Peyer's patch (tissue), 4 donors: ENCODE data around the gene OPRL1.

ENCODE experiments used
- CTCF ChIP-seq, 6 experiments: fragments of 450-650 bp in 4 of 6; fragments of 200-600 bp in 2 of 6; sonication (generic) in 1 of 6; IDR thresholded peaks; one replicate each; pipeline ENCODE4 v1.5.1; 2017 to 2019; ENCODE audit warnings: antibody characterized with exemption in 6 of 6, mild to moderate bottlenecking in 3 of 6, moderate library complexity in 1 of 6
- POLR2A ChIP-seq, 2 donors: fragments of 450-650 bp; IDR thresholded peaks; one replicate each; pipeline ENCODE4 v1.5.1; 2017; ENCODE audit warnings: antibody characterized with exemption in 2 of 2, mild to moderate bottlenecking in 2 of 2, moderate library complexity in 2 of 2

DNA sequence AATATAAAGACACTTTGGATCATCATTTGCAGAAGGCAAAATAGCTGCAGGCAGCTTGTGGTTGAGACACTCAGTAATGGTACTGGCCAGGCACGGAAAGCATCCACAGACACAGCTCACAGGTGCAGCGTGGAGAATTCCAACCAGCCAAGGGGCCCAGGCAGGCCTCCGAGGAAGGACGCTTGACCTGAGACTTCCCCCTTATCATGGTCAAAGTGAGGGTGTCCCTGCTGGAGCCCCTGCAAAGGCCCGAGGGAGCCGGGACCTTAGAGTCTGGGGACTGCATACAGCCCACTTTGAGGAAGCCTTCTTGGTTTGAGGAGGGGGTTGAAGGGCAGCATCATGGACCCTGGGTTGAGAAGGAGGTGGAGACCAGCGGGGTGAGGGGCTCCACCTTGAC lies 69.3 kb downstream of the OPRL1 start:
- TF ChIP-seq POLR2A (IDR thresholded peaks at IDR 0.05) (no peak), CTCF (IDR thresholded peaks at IDR 0.05) (no peak)
